HG02884 (cell line): ENCODE results near the gene CALB2.
A peak's percentile ranks its signal among the peaks of the same experiment; 100 is the strongest.

Source experiments
- ATAC-seq: cut with Tn5 transposase; IDR thresholded peaks from one replicate; pipeline ENCODE4 v1.9.1; 2021; ENCODE audit warnings: mild to moderate bottlenecking, moderate library complexity; ENCODE audit not compliant: unreplicated experiment

CALB2 gene

GRCh38 chr16:71424626-71425025, 66.1 kb downstream of the CALB2 start:
- ATAC-seq, result no peak

- ATAC-seq, result no peak
Observed at GRCh38 chr16:71425746-71426068, 67.2 kb downstream of the CALB2 start.

GRCh38 chr16:71426069-71426879, 67.8 kb downstream of the CALB2 start:
- ATAC-seq, result peak; percentile 57

GRCh38 chr16:71426880-71427615, 68.5 kb downstream of the CALB2 start:
- no peak for ATAC-seq

- ATAC-seq, result no peak
Observed at GRCh38 chr16:71428385-71428784, 69.9 kb downstream of the CALB2 start.

- no peak for ATAC-seq
Observed at GRCh38 chr16:71428883-71429282, 70.4 kb downstream of the CALB2 start.

GRCh38 chr16:71429581-71429980, 71.1 kb downstream of the CALB2 start:
- ATAC-seq, result no peak

GRCh38 chr16:71430744-71431143, 72.2 kb downstream of the CALB2 start:
- no peak for ATAC-seq

GRCh38 chr16:71431176-71431575, 72.7 kb downstream of the CALB2 start:
- ATAC-seq, result no peak

GRCh38 chr16:71431991-71432390, 73.5 kb downstream of the CALB2 start:
- no peak for ATAC-seq

GRCh38 chr16:71432906-71433305, 74.4 kb downstream of the CALB2 start:
- no peak for ATAC-seq

- ATAC-seq, result no peak
Observed at GRCh38 chr16:71436473-71436872, 78.0 kb downstream of the CALB2 start.

GRCh38 chr16:71439523-71439922, 81.0 kb downstream of the CALB2 start:
- no peak for ATAC-seq
